Transverse colon (tissue), 4 donors: Measurements from ENCODE around the gene AOAH. TPM values are rescaled to one million over a fixed set of nuclear protein-coding genes. Genes with fewer than 3 reads are reported as not detected.
"Not testable (repeated sequence)": the region's sequence is repeated elsewhere in the genome, so short reads cannot be mapped to it uniquely, and the experiment has no call there.

Experiments used
- DNase-seq: peaks from one replicate; pipeline ENCODE4 v3.0.0-alpha.2; 2019
- H3K27ac ChIP-seq, 4 donors: fragments of 200-600 bp; sonication (generic); 2 replicates each; pipeline ENCODE4 v1.5.1; 2016 to 2018; ENCODE audit warnings: inconsistent platforms in 4 of 4
- H3K27me3 ChIP-seq: fragments of 200-600 bp; sonication (generic); 2 replicates; pipeline ENCODE4 v1.5.1; 2017; ENCODE audit warnings: inconsistent platforms
- H3K36me3 ChIP-seq, 4 donors: fragments of 200-600 bp; sonication (generic); 2 replicates each; pipeline ENCODE4 v1.5.1; 2017 to 2019; ENCODE audit warnings: inconsistent platforms in 4 of 4
- H3K4me1 ChIP-seq, 4 donors: fragments of 200-600 bp; sonication (generic); 2 replicates each; pipeline ENCODE4 v1.5.1; 2017 to 2020; ENCODE audit warnings: inconsistent platforms in 4 of 4
- H3K4me3 ChIP-seq, 4 donors: fragments of 200-600 bp; sonication (generic); 1 replicate in 1 of 4; 2 replicates in 3 of 4; pipeline versions ENCODE4 v1.5.1 to v1.6.1; 2017 to 2019; ENCODE audit warnings: inconsistent platforms in 4 of 4
- H3K9me3 ChIP-seq, 2 donors: fragments of 200-600 bp; sonication (generic); 2 replicates each; pipeline ENCODE4 v1.5.1; 2017 to 2019; ENCODE audit warnings: inconsistent platforms in 2 of 2
- EP300 ChIP-seq: sonication (generic); formaldehyde crosslinking; IDR thresholded peaks from one replicate; pipeline ENCODE4 v1.6.1; 2017; ENCODE audit warnings: antibody characterized with exemption, low read depth
- POLR2A ChIP-seq: fragments of 450-650 bp; IDR thresholded peaks from one replicate; pipeline ENCODE4 v1.6.1; 2016; ENCODE audit warnings: antibody characterized with exemption, mild to moderate bottlenecking, moderate library complexity
- POLR2AphosphoS5 ChIP-seq, 3 donors: sonication (generic); formaldehyde crosslinking; IDR thresholded peaks; one replicate each; pipeline ENCODE4 v1.6.1; 2016; ENCODE audit warnings: antibody characterized with exemption in 3 of 3
- WGBS, 2 donors: methylation state at CpG; one replicate each; pipeline ENCODE4 v1.1.5; 2018; ENCODE audit warnings: low coverage in 1 of 2; 5-methylcytosine and 5-hydroxymethylcytosine counted together
- in situ Hi-C, 4 donors: fragments of 200-750 bp; cut with MboI; loops; one replicate each; pipeline versions ENCODE4 v1.15.0 to v1.15.1; 2017; ENCODE audit warnings: low sequenced_read_pairs in 3 of 4, low pct_ligation_motif_present in 1 of 4, low pct_unique_long_range_greater_than_20kb in 1 of 4
- intact Hi-C: fragments of 100-400 bp; cut with DNase I; formaldehyde crosslinking; loops from one replicate; pipeline ENCODE4 v1.15.1; 2023; ENCODE audit warnings: low total_unique reads
- total RNA-seq, 4 donors: library from RNA; depleted of rRNA; stranded (reverse); fragments of >200 nt; gene quantifications; one replicate each; pipeline ENCODE4 v1.1.0, GENCODE V29; 2016
- TF ChIP-seq, protein P1 (sequence below), 5 experiments: fragments of 200-600 bp in 3 of 5; fragments of 450-650 bp in 2 of 5; sonication (generic) in 3 of 5; IDR thresholded peaks; 1 replicate in 2 of 5; 2 replicates in 3 of 5; pipeline ENCODE4 v1.5.1; 2016 to 2017; ENCODE audit warnings: antibody characterized with exemption in 5 of 5, inconsistent platforms in 3 of 5, mild to moderate bottlenecking in 2 of 5, moderate library complexity in 1 of 5

AOAH gene
- total RNA-seq, 4 donors from 2014 or later = 82.8 to 139 (median 102) TPM

GRCh38 chr7:36497775-36498174, 226.5 kb downstream of the AOAH start:
- no peaks in the 10 kb centered on the region for H3K36me3 ChIP-seq
- H3K27ac ChIP-seq = no peak overlapping the region
- intact Hi-C loops (no loop called here), in situ Hi-C loops (loop anchor here in 1 of 4 donors (25.0 kb wide), 1 partner anchor 690 kb away; no protein-coding TSS in a partner anchor)
- no peaks in the 10 kb centered on the region for H3K27me3 ChIP-seq
- H3K4me1 ChIP-seq = no peaks in the 10 kb centered on the region
- TF ChIP-seq EP300 (no peak), POLR2A (no peak), POLR2AphosphoS5 (IDR thresholded peaks at IDR 0.05) (no peak)
- TF ChIP-seq, protein P1, sequence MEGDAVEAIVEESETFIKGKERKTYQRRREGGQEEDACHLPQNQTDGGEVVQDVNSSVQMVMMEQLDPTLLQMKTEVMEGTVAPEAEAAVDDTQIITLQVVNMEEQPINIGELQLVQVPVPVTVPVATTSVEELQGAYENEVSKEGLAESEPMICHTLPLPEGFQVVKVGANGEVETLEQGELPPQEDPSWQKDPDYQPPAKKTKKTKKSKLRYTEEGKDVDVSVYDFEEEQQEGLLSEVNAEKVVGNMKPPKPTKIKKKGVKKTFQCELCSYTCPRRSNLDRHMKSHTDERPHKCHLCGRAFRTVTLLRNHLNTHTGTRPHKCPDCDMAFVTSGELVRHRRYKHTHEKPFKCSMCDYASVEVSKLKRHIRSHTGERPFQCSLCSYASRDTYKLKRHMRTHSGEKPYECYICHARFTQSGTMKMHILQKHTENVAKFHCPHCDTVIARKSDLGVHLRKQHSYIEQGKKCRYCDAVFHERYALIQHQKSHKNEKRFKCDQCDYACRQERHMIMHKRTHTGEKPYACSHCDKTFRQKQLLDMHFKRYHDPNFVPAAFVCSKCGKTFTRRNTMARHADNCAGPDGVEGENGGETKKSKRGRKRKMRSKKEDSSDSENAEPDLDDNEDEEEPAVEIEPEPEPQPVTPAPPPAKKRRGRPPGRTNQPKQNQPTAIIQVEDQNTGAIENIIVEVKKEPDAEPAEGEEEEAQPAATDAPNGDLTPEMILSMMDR (IDR thresholded peaks at IDR 0.05) = no peak
- WGBS, 2 donors = 36 to 38% methylated on average over 3 to 4 of the region's 4 CpGs
- H3K9me3 ChIP-seq = no peaks in the 10 kb centered on the region
- H3K4me3 ChIP-seq = no peak overlapping the region
- DNase-seq = no peak

- H3K9me3 ChIP-seq, intact Hi-C loops, H3K27me3 ChIP-seq, H3K4me3 ChIP-seq, DNase-seq, H3K27ac ChIP-seq, H3K4me1 ChIP-seq, H3K36me3 ChIP-seq: not testable (repeated sequence)
- WGBS, 2 donors = 65 to 86% methylated on average over 2 to 6 of the region's 6 CpGs
- in situ Hi-C loops = loop anchor here in 1 of 4 donors (25.0 kb wide), 1 partner anchor 690 kb away; no protein-coding TSS in a partner anchor
These were observed 227.1 kb downstream of the AOAH start for GRCh38 chr7:36497176-36497575.

DNA sequence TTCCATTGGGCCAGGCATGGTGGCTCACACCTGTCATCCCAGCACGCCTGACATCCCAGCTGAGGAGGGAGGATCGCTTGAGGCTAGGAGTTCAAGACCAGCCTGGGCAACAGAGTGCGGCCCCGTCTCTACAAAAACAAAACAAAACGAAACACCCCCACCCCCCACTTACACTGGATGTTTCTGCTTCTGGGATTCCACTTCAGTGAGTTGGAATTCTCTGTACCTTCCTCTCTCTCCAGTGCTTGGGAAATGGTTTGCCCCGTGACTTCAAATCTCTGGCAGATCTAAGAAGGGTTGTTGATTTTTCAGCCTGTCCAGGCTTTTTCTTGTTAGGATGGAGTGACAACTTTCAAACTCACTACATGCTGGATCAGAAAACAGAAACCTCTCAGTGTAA, 227.7 kb downstream of the AOAH start:
- WGBS, 2 donors = 92 to 100% methylated on average over 4 to 6 of the region's 6 CpGs
- in situ Hi-C loops = loop anchor here in 1 of 4 donors (25.0 kb wide), 1 partner anchor 691 kb away; no protein-coding TSS in a partner anchor

DNA sequence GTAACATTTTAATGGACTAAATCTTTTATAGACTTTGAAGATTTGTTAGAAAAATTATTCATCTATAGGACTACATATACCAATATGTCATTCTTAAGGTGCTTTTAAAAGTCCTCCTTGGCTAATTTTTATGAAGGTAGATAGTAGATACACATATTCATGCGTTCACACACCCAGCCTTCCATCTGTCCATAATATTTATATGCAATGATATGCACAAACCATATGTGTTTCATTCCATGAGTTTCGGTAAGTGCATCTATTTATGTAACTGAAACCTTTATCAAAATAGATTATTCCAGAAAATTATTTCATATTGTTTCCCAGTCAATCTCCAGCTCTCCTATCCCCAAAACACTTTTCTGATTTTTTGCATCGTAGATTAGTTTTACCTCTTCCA, 233.0 kb downstream of the AOAH start:
- H3K36me3 ChIP-seq = no peaks in the 10 kb centered on the region
- intact Hi-C loops (no loop called here), in situ Hi-C loops (loop anchor here in 1 of 4 donors (25.0 kb wide), 1 partner anchor 696 kb away; no protein-coding TSS in a partner anchor)
- no peak overlapping the region for H3K27ac ChIP-seq
- WGBS, 2 donors = 81 to 91% methylated on average over 3 of the region's 3 CpGs
- no peaks in the 10 kb centered on the region for H3K4me1 ChIP-seq
- TF ChIP-seq POLR2AphosphoS5 (IDR thresholded peaks at IDR 0.05) = no peak
- TF ChIP-seq, protein P1 (IDR thresholded peaks at IDR 0.05) = no peak
- TF ChIP-seq POLR2A = no peak
- no peak for TF ChIP-seq EP300
- no peak for DNase-seq
- no peak overlapping the region for H3K4me3 ChIP-seq
- no peaks in the 10 kb centered on the region for H3K9me3 ChIP-seq
- no peaks in the 10 kb centered on the region for H3K27me3 ChIP-seq

More for the DNA sequence above, 227.7 kb downstream of the AOAH start:
- DNase-seq = no peak
- TF ChIP-seq POLR2AphosphoS5 (IDR thresholded peaks at IDR 0.05) (no peak), POLR2A (no peak), EP300 (no peak)
- Histone ChIP-seq H3K27ac (no peak overlapping the region), H3K27me3 (no peaks in the 10 kb centered on the region), H3K4me1 (no peaks in the 10 kb centered on the region), H3K9me3 (no peaks in the 10 kb centered on the region), H3K36me3 (no peaks in the 10 kb centered on the region), H3K4me3 (no peak overlapping the region)
- intact Hi-C loops = no loop called here

DNA sequence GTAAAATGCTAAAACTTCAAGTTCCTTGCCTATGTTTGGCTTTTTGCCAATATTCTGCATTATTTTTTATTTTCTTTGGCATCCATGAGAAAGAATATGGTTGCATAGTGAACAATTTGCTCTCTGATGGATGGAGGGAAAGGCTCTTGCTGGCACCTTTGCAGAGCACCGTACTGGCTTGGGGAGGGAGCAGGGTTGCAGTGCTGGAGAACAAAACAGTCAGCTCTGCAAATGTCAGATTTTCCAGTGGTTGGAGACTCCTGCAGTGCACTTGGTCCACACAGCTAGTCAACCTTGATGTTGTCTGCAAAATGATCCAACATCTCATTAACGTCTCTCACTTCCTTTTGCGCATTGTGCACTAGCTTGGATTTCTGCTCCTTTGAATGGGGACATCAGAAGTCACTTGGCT, 233.9 kb downstream of the AOAH start:
- no peak for DNase-seq
- H3K36me3 ChIP-seq = no peaks in the 10 kb centered on the region
- 68 to 78% methylated on average over 3 of the region's 3 CpGs for WGBS, 2 donors
- TF ChIP-seq POLR2A (no peak), POLR2AphosphoS5 (IDR thresholded peaks at IDR 0.05) (no peak), EP300 (no peak)
- TF ChIP-seq, protein P1 (IDR thresholded peaks at IDR 0.05) = no peak
- no peaks in the 10 kb centered on the region for H3K27me3 ChIP-seq
- in situ Hi-C loops (loop anchor here in 1 of 4 donors (25.0 kb wide), 1 partner anchor 697 kb away; no protein-coding TSS in a partner anchor), intact Hi-C loops (no loop called here)
- H3K27ac ChIP-seq = no peak overlapping the region
- H3K4me3 ChIP-seq = no peak overlapping the region
- H3K4me1 ChIP-seq = no peaks in the 10 kb centered on the region
- no peaks in the 10 kb centered on the region for H3K9me3 ChIP-seq

DNA sequence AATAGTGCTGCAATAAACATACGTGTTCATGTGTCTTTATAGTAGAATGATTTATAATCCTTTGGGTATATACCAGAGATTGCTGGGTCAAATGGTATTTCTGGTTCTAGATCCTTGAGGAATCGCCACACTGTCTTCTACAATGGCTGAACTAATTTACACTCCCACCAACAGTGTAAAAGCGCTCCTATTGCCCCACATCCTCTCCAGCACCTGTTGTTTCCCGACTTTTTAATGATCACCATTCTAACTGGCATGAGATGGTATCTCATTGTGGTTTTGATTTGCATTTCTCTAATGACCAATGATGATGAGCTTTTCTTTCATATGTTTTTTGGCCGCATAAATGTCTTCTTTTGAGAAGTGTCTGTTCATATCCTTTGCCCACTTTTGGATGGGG, 235.6 kb downstream of the AOAH start:
- H3K27me3 ChIP-seq, H3K4me1 ChIP-seq, H3K36me3 ChIP-seq, intact Hi-C loops, H3K27ac ChIP-seq, H3K4me3 ChIP-seq, DNase-seq, H3K9me3 ChIP-seq: not testable (repeated sequence)
- 82 to 84% methylated on average over 5 of the region's 5 CpGs for WGBS, 2 donors
- in situ Hi-C loops = loop anchor here (5.0 to 25.0 kb wide), 5 partner anchors 176 to 699 kb away; no protein-coding TSS in a partner anchor
